HCT116 (cell line): ENCODE results near the gene GPATCH2L.

Experiments
- CTCF ChIP-seq, 3 experiments: fragments of 200-600 bp in 1 of 3; sonication (generic) in 1 of 3; IDR thresholded peaks in 2 of 3; conservative IDR thresholded peaks in 1 of 3; 2 replicates each; pipeline ENCODE4 v1.5.1; 2012 to 2017; ENCODE audit warnings: low read depth in 2 of 3, low read length in 2 of 3, antibody characterized with exemption in 1 of 3, borderline replicate concordance in 1 of 3, control low read depth in 1 of 3, mild to moderate bottlenecking in 1 of 3, mixed read lengths in 1 of 3, mixed run types in 1 of 3, moderate library complexity in 1 of 3; ENCODE audit not compliant: insufficient read depth in 1 of 3
- EZH2 ChIP-seq: fragments of 200-600 bp; sonication (generic); IDR thresholded peaks from 2 replicates; pipeline ENCODE4 v1.6.1; 2017; ENCODE audit warnings: antibody characterized with exemption, mixed run types
- EZH2phosphoT487 ChIP-seq: fragments of 200-600 bp; IDR thresholded peaks from 2 replicates; pipeline ENCODE4 v1.6.1; 2018; ENCODE audit warnings: antibody characterized with exemption, borderline replicate concordance
- POLR2A ChIP-seq: IDR thresholded peaks from 2 replicates; pipeline ENCODE4 v1.7.0; 2011; ENCODE audit warnings: borderline replicate concordance; ENCODE audit not compliant: insufficient read depth, insufficient read length; ENCODE audit errors: extremely low read depth
- POLR2AphosphoS5 ChIP-seq: IDR thresholded peaks from 2 replicates; pipeline ENCODE4 v1.6.1; 2011; ENCODE audit warnings: mild to moderate bottlenecking, low read depth, low read length, moderate library complexity
- SIN3A ChIP-seq: IDR thresholded peaks from 2 replicates; pipeline ENCODE4 v1.6.1; 2012; ENCODE audit warnings: low read depth
- ZBTB33 ChIP-seq: IDR thresholded peaks from 2 replicates; pipeline ENCODE4 v1.6.1; 2011; ENCODE audit warnings: mild to moderate bottlenecking, low read length, moderate library complexity; ENCODE audit not compliant: insufficient replicate concordance; ENCODE audit errors: extremely low read depth
- ZFX ChIP-seq: fragments of 450-650 bp; IDR thresholded peaks from 2 replicates; pipeline ENCODE4 v1.6.1; 2017
- TF ChIP-seq, protein P1 (sequence below): IDR thresholded peaks from 2 replicates; pipeline ENCODE4 v1.6.1; 2012

- TF ChIP-seq EZH2phosphoT487 (no peak), CTCF (IDR thresholded peaks at IDR 0.05 in 2 of 3, conservative IDR thresholded peaks at IDR 0.05 in 1 of 3; ENCODE audit: borderline replicate concordance in 1 of 3, insufficient read depth in 1 of 3, low read depth in 2 of 3, low read length in 2 of 3) (no peak), ZFX (no peak), POLR2AphosphoS5 (no peak), ZBTB33 (no peak), EZH2 (no peak), POLR2A (no peak), SIN3A (no peak)
- TF ChIP-seq, protein P1, sequence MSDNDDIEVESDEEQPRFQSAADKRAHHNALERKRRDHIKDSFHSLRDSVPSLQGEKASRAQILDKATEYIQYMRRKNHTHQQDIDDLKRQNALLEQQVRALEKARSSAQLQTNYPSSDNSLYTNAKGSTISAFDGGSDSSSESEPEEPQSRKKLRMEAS = no peak
Observed at GRCh38 chr14:76252471-76252870, 100.7 kb downstream of the GPATCH2L start.
